GM23338 (cell line): ENCODE data around the gene TRPM3. TPM values are rescaled to one million over a fixed set of nuclear protein-coding genes. Genes with fewer than 3 reads are reported as not detected.

ENCODE experiments used
- ATAC-seq: fragments of 200-7000 bp; cut with Tn5 transposase; 3 replicates; pipeline ENCODE4 v1.9.1; 2020
- DNase-seq: peaks from one replicate; pipeline ENCODE4 v3.0.0-alpha.2; 2015; ENCODE audit warnings: low spot score
- H2AFZ ChIP-seq: fragments of 200-600 bp; sonication (generic); 2 replicates; pipeline ENCODE4 v1.8.0; 2016; ENCODE audit warnings: antibody characterized with exemption, mild to moderate bottlenecking, moderate library complexity
- H3F3A ChIP-seq: fragments of 200-600 bp; sonication (generic); replicated peaks from 2 replicates; pipeline ENCODE4 v1.8.0; 2017; ENCODE audit warnings: antibody characterized with exemption, mixed run types, low read depth
- H3K27ac ChIP-seq: fragments of 200-600 bp; sonication (generic); 2 replicates; pipeline ENCODE4 v1.6.1; 2016; ENCODE audit warnings: low read depth
- H3K27me3 ChIP-seq: fragments of 200-600 bp; sonication (generic); 2 replicates; pipeline ENCODE4 v1.8.0; 2016; ENCODE audit warnings: mild to moderate bottlenecking, mixed run types, moderate library complexity; ENCODE audit not compliant: insufficient read depth
- H3K36me3 ChIP-seq: fragments of 200-600 bp; sonication (generic); 2 replicates; pipeline ENCODE4 v1.8.0; 2016; ENCODE audit warnings: mild to moderate bottlenecking; ENCODE audit not compliant: insufficient read depth
- H3K4me1 ChIP-seq: fragments of 200-600 bp; sonication (generic); 2 replicates; pipeline ENCODE4 v1.8.0; 2016; ENCODE audit warnings: mild to moderate bottlenecking, moderate library complexity; ENCODE audit not compliant: insufficient read depth
- H3K4me2 ChIP-seq: fragments of 200-600 bp; sonication (generic); 2 replicates; pipeline ENCODE4 v1.7.1; 2017; ENCODE audit warnings: mixed run types
- H3K4me3 ChIP-seq: fragments of 200-600 bp; sonication (generic); 2 replicates; pipeline ENCODE4 v1.6.1; 2016; ENCODE audit warnings: mixed run types
- H3K79me2 ChIP-seq: fragments of 200-600 bp; sonication (generic); replicated peaks from 2 replicates; pipeline ENCODE4 v1.8.0; 2017; ENCODE audit warnings: mild to moderate bottlenecking; ENCODE audit not compliant: insufficient read depth
- H3K9me2 ChIP-seq: fragments of 200-600 bp; sonication (generic); 2 replicates; pipeline ENCODE4 v1.8.0; 2017; ENCODE audit not compliant: insufficient read depth
- H4K20me1 ChIP-seq: fragments of 200-600 bp; sonication (generic); replicated peaks from 2 replicates; pipeline ENCODE4 v1.8.0; 2017; ENCODE audit warnings: mild to moderate bottlenecking; ENCODE audit not compliant: insufficient read depth
- H3K27ac Mint-ChIP-seq: 2 replicates; pipeline ENCODE4 v1.8.0; 2020; ENCODE audit warnings: inconsistent platforms, mild to moderate bottlenecking, moderate library complexity, mixed read lengths
- H3K27me3 Mint-ChIP-seq: 3 replicates; pipeline ENCODE4 v1.8.0; 2022; ENCODE audit warnings: low read depth, mild to moderate bottlenecking, moderate library complexity, mixed read lengths, inconsistent platforms; ENCODE audit not compliant: insufficient read depth, poor library complexity
- H3K36me3 Mint-ChIP-seq: 3 replicates; pipeline ENCODE4 v1.8.0; 2021; ENCODE audit warnings: low read depth, mild to moderate bottlenecking, inconsistent platforms, moderate library complexity, mixed read lengths
- H3K4me1 Mint-ChIP-seq: 3 replicates; pipeline ENCODE4 v1.8.0; 2020; ENCODE audit warnings: mild to moderate bottlenecking, inconsistent platforms, mixed read lengths
- H3K4me3 Mint-ChIP-seq: 3 replicates; pipeline ENCODE4 v1.8.0; 2021; ENCODE audit warnings: moderate library complexity, mild to moderate bottlenecking, inconsistent platforms, mixed read lengths
- H3K9me3 Mint-ChIP-seq: 3 replicates; pipeline ENCODE4 v1.8.0; 2020; ENCODE audit warnings: moderate library complexity, mild to moderate bottlenecking, inconsistent platforms, mixed read lengths
- CREB1 ChIP-seq: fragments of 250-450 bp; sonication (Bioruptor Pico); IDR thresholded peaks from 2 replicates; pipeline ENCODE4 v1.5.0; 2020; ENCODE audit warnings: low read depth, mild to moderate bottlenecking, moderate library complexity
- EZH2 ChIP-seq: fragments of 200-600 bp; sonication (generic); IDR thresholded peaks from one replicate; pipeline ENCODE4 v1.8.0; 2017; ENCODE audit warnings: antibody characterized with exemption, mild to moderate bottlenecking, low read depth; ENCODE audit not compliant: unreplicated experiment
- EZH2phosphoT487 ChIP-seq: fragments of 200-600 bp; sonication (generic); IDR thresholded peaks from one replicate; pipeline ENCODE4 v1.8.1; 2018; ENCODE audit warnings: antibody characterized with exemption; ENCODE audit not compliant: unreplicated experiment
- JUNB ChIP-seq: IDR thresholded peaks from one replicate; pipeline ENCODE4 v1.6.1; 2016; ENCODE audit warnings: antibody characterized with exemption; ENCODE audit not compliant: unreplicated experiment
- NANOG ChIP-seq: IDR thresholded peaks from 2 replicates; pipeline ENCODE4 v1.6.1; 2016; ENCODE audit warnings: antibody characterized with exemption, borderline replicate concordance
- POLR2AphosphoS5 ChIP-seq: IDR thresholded peaks from 2 replicates; pipeline ENCODE4 v1.6.1; 2016; ENCODE audit warnings: antibody characterized with exemption, low read depth
- STAT1 ChIP-seq: IDR thresholded peaks from one replicate; pipeline ENCODE4 v1.6.1; 2016; ENCODE audit warnings: antibody characterized with exemption; ENCODE audit not compliant: unreplicated experiment
- ZNF114 ChIP-seq: fragments of 250-450 bp; sonication (Bioruptor Pico); IDR thresholded peaks from 2 replicates; pipeline ENCODE4 v1.5.0; 2020; ENCODE audit warnings: mild to moderate bottlenecking, moderate library complexity
- ZNF331 ChIP-seq: fragments of 250-450 bp; sonication (Bioruptor Pico); IDR thresholded peaks from 2 replicates; pipeline ENCODE4 v1.5.0; 2020; ENCODE audit warnings: low read depth, mild to moderate bottlenecking, moderate library complexity
- polyA plus RNA-seq: library from polyadenylated mRNA; unstranded; fragments of >200 nt; fragmentation: Nextera tagmentation; extraction: Ambion mirVana; gene quantifications from 2 replicates; pipeline ENCODE4 v1.2.1, GENCODE V29; 2016
- total RNA-seq: library from RNA; depleted of rRNA; stranded (reverse); fragments of >200 nt; shearing (Covaris generic); gene quantifications from 2 replicates; pipeline ENCODE4 v1.2.3, GENCODE V29; 2014
- TF ChIP-seq, protein P1 (sequence below): IDR thresholded peaks from 2 replicates; pipeline ENCODE4 v1.6.1; 2016; ENCODE audit warnings: antibody characterized with exemption
- TF ChIP-seq, protein P2 (sequence below): IDR thresholded peaks from one replicate; pipeline ENCODE4 v1.6.1; 2018; ENCODE audit warnings: antibody characterized with exemption; ENCODE audit not compliant: unreplicated experiment
- TF ChIP-seq, protein P3 (sequence below): fragments of 250-450 bp; sonication (Bioruptor Pico); IDR thresholded peaks from 2 replicates; pipeline ENCODE4 v1.5.0; 2020; ENCODE audit warnings: mild to moderate bottlenecking, moderate library complexity
- TF ChIP-seq, protein P4 (sequence below), 2 experiments: fragments of 200-600 bp in 1 of 2; sonication (generic) in 1 of 2; conservative IDR thresholded peaks; 2 replicates each; pipeline versions ENCODE4 v1.5.1 to v1.6.1; 2016 to 2017; ENCODE audit warnings: antibody characterized with exemption in 2 of 2, low read depth in 2 of 2, mild to moderate bottlenecking in 2 of 2, moderate library complexity in 1 of 2

The TRPM3 gene
- total and polyA plus RNA-seq, 2 experiments from 2014 or later: 2.8 to 8.2 TPM

DNA sequence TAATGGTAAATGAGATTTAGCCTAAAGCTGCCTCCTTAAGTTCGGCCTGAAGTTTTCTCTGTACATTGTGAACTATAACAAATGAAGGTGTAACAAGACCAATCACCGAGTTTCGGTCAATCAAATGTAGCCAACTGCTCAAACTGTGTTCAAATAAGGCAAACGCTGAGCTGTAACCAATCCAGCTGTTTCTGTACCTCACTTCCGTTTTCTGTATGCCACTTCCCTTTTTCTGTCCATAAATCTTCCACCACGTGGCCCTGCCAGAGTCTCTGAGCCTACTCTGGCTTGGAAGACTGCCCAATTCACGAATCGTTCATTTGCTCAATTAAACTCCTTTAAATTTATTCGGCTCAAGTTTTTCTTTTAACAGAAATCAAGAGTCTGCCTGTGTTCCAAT is 513.5 kb downstream of the TRPM3 start:
- Mint-ChIP-seq H3K4me3 (no peak overlapping the region), H3K9me3 (no peaks in the 10 kb centered on the region), H3K27ac (no peak overlapping the region), H3K36me3 (no peaks in the 10 kb centered on the region), H3K27me3 (no peaks in the 10 kb centered on the region), H3K4me1 (peaks cover 10% of the 10 kb centered on the region)
- DNase-seq (no peak), ATAC-seq (no peak)
- Histone ChIP-seq H3K79me2 (no peaks in the 10 kb centered on the region), H3F3A (0 out of 2 replicates have a peak, but pooled peaks cover 1% of the 10 kb centered on the region), H3K27ac (no peak overlapping the region), H2AFZ (no peak overlapping the region), H4K20me1 (no peaks in the 10 kb centered on the region), H3K4me3 (no peak overlapping the region), H3K4me1 (0 out of 2 replicates have a peak, but pooled peaks cover 8% of the 10 kb centered on the region), H3K36me3 (no peaks in the 10 kb centered on the region; the same call in 1 of the 2 replicates), H3K4me2 (no peak overlapping the region), H3K9me2 (no peaks in the 10 kb centered on the region), H3K27me3 (no peaks in the 10 kb centered on the region)
- no peak for TF ChIP-seq JUNB
- TF ChIP-seq, protein P1, sequence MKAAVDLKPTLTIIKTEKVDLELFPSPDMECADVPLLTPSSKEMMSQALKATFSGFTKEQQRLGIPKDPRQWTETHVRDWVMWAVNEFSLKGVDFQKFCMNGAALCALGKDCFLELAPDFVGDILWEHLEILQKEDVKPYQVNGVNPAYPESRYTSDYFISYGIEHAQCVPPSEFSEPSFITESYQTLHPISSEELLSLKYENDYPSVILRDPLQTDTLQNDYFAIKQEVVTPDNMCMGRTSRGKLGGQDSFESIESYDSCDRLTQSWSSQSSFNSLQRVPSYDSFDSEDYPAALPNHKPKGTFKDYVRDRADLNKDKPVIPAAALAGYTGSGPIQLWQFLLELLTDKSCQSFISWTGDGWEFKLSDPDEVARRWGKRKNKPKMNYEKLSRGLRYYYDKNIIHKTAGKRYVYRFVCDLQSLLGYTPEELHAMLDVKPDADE: no peak
- no peak for TF ChIP-seq POLR2AphosphoS5
- TF ChIP-seq, protein P2, sequence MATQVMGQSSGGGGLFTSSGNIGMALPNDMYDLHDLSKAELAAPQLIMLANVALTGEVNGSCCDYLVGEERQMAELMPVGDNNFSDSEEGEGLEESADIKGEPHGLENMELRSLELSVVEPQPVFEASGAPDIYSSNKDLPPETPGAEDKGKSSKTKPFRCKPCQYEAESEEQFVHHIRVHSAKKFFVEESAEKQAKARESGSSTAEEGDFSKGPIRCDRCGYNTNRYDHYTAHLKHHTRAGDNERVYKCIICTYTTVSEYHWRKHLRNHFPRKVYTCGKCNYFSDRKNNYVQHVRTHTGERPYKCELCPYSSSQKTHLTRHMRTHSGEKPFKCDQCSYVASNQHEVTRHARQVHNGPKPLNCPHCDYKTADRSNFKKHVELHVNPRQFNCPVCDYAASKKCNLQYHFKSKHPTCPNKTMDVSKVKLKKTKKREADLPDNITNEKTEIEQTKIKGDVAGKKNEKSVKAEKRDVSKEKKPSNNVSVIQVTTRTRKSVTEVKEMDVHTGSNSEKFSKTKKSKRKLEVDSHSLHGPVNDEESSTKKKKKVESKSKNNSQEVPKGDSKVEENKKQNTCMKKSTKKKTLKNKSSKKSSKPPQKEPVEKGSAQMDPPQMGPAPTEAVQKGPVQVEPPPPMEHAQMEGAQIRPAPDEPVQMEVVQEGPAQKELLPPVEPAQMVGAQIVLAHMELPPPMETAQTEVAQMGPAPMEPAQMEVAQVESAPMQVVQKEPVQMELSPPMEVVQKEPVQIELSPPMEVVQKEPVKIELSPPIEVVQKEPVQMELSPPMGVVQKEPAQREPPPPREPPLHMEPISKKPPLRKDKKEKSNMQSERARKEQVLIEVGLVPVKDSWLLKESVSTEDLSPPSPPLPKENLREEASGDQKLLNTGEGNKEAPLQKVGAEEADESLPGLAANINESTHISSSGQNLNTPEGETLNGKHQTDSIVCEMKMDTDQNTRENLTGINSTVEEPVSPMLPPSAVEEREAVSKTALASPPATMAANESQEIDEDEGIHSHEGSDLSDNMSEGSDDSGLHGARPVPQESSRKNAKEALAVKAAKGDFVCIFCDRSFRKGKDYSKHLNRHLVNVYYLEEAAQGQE: no peak
- TF ChIP-seq NANOG: no peak
- TF ChIP-seq EZH2: no peak
- TF ChIP-seq CREB1 (CRISPR knock-in tag): no peak
- TF ChIP-seq, protein P3, sequence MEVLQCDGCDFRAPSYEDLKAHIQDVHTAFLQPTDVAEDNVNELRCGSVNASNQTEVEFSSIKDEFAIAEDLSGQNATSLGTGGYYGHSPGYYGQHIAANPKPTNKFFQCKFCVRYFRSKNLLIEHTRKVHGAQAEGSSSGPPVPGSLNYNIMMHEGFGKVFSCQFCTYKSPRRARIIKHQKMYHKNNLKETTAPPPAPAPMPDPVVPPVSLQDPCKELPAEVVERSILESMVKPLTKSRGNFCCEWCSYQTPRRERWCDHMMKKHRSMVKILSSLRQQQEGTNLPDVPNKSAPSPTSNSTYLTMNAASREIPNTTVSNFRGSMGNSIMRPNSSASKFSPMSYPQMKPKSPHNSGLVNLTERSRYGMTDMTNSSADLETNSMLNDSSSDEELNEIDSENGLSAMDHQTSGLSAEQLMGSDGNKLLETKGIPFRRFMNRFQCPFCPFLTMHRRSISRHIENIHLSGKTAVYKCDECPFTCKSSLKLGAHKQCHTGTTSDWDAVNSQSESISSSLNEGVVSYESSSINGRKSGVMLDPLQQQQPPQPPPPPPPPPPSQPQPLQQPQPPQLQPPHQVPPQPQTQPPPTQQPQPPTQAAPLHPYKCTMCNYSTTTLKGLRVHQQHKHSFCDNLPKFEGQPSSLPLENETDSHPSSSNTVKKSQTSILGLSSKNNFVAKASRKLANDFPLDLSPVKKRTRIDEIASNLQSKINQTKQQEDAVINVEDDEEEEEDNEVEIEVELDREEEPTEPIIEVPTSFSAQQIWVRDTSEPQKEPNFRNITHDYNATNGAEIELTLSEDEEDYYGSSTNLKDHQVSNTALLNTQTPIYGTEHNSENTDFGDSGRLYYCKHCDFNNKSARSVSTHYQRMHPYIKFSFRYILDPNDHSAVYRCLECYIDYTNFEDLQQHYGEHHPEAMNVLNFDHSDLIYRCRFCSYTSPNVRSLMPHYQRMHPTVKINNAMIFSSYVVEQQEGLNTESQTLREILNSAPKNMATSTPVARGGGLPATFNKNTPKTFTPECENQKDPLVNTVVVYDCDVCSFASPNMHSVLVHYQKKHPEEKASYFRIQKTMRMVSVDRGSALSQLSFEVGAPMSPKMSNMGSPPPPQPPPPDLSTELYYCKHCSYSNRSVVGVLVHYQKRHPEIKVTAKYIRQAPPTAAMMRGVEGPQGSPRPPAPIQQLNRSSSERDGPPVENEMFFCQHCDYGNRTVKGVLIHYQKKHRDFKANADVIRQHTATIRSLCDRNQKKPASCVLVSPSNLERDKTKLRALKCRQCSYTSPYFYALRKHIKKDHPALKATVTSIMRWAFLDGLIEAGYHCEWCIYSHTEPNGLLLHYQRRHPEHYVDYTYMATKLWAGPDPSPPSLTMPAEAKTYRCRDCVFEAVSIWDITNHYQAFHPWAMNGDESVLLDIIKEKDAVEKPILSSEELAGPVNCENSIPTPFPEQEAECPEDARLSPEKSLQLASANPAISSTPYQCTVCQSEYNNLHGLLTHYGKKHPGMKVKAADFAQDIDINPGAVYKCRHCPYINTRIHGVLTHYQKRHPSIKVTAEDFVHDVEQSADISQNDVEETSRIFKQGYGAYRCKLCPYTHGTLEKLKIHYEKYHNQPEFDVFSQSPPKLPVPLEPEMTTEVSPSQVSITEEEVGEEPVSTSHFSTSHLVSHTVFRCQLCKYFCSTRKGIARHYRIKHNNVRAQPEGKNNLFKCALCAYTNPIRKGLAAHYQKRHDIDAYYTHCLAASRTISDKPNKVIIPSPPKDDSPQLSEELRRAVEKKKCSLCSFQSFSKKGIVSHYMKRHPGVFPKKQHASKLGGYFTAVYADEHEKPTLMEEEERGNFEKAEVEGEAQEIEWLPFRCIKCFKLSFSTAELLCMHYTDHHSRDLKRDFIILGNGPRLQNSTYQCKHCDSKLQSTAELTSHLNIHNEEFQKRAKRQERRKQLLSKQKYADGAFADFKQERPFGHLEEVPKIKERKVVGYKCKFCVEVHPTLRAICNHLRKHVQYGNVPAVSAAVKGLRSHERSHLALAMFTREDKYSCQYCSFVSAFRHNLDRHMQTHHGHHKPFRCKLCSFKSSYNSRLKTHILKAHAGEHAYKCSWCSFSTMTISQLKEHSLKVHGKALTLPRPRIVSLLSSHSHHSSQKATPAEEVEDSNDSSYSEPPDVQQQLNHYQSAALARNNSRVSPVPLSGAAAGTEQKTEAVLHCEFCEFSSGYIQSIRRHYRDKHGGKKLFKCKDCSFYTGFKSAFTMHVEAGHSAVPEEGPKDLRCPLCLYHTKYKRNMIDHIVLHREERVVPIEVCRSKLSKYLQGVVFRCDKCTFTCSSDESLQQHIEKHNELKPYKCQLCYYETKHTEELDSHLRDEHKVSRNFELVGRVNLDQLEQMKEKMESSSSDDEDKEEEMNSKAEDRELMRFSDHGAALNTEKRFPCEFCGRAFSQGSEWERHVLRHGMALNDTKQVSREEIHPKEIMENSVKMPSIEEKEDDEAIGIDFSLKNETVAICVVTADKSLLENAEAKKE: no peak
- TF ChIP-seq STAT1: no peak
- no peak for TF ChIP-seq ZNF331
- no peak for TF ChIP-seq EZH2phosphoT487
- TF ChIP-seq, protein P4, sequence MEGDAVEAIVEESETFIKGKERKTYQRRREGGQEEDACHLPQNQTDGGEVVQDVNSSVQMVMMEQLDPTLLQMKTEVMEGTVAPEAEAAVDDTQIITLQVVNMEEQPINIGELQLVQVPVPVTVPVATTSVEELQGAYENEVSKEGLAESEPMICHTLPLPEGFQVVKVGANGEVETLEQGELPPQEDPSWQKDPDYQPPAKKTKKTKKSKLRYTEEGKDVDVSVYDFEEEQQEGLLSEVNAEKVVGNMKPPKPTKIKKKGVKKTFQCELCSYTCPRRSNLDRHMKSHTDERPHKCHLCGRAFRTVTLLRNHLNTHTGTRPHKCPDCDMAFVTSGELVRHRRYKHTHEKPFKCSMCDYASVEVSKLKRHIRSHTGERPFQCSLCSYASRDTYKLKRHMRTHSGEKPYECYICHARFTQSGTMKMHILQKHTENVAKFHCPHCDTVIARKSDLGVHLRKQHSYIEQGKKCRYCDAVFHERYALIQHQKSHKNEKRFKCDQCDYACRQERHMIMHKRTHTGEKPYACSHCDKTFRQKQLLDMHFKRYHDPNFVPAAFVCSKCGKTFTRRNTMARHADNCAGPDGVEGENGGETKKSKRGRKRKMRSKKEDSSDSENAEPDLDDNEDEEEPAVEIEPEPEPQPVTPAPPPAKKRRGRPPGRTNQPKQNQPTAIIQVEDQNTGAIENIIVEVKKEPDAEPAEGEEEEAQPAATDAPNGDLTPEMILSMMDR (conservative IDR thresholded peaks at IDR 0.05; ENCODE audit: low read depth in 2 of 2): no peak
- no peak for TF ChIP-seq ZNF114 (CRISPR knock-in tag)
